Loucy (cell line): Measurements from ENCODE around the gene DNAJC1.

ENCODE experiments used
- CTCF ChIP-seq: fragments of 200-600 bp; sonication (generic); conservative IDR thresholded peaks from 2 replicates; pipeline ENCODE4 v1.5.1; 2014; ENCODE audit warnings: mild to moderate bottlenecking, antibody characterized with exemption, low read length
- EZH2phosphoT487 ChIP-seq: fragments of 200-600 bp; IDR thresholded peaks from 2 replicates; pipeline ENCODE4 v1.6.1; 2018; ENCODE audit warnings: antibody characterized with exemption, mild to moderate bottlenecking, moderate library complexity, borderline replicate concordance

- TF ChIP-seq CTCF: no peak
- no peak for TF ChIP-seq EZH2phosphoT487
Observed at GRCh38 chr10:21722209-21722608, 281.3 kb downstream of the DNAJC1 start.
